HUES64 (cell line): ENCODE measurements around the gene ARNT2.

Source experiments
- H3K27ac ChIP-seq: 2 replicates; pipeline ENCODE4 v1.7.0; 2013; ENCODE audit warnings: low read depth, low read length, inconsistent platforms
- H3K27me3 ChIP-seq: 2 replicates; pipeline ENCODE4 v1.6.1; 2013; ENCODE audit warnings: mild to moderate bottlenecking, low read length; ENCODE audit not compliant: insufficient read depth
- H3K36me3 ChIP-seq: 2 replicates; pipeline ENCODE4 v1.6.1; 2013; ENCODE audit warnings: mild to moderate bottlenecking, low read length; ENCODE audit not compliant: insufficient read depth
- H3K4me1 ChIP-seq: 2 replicates; pipeline ENCODE4 v1.6.1; 2013; ENCODE audit warnings: mild to moderate bottlenecking, low read length, moderate library complexity; ENCODE audit not compliant: insufficient read depth
- H3K4me3 ChIP-seq: 2 replicates; pipeline ENCODE4 v1.5.1; 2013; ENCODE audit warnings: mild to moderate bottlenecking, low read length, moderate library complexity
- H3K9ac ChIP-seq: 2 replicates; pipeline ENCODE4 v1.6.1; 2013; ENCODE audit warnings: mild to moderate bottlenecking, low read depth, low read length
- H3K9me3 ChIP-seq: 2 replicates; pipeline ENCODE4 v1.6.1; 2013; ENCODE audit warnings: low read depth, low read length; ENCODE audit not compliant: insufficient read depth
- WGBS: fragments of 150-250, 120-280 bp; methylation state at CpG from one replicate; pipeline ENCODE4 v1.1.7; 2013; ENCODE audit warnings: missing lambda C conversion rate; 5-methylcytosine and 5-hydroxymethylcytosine counted together

The ARNT2 gene

GRCh38 chr15:80457896-80458295 is 53.7 kb downstream of the ARNT2 start:
- Histone ChIP-seq H3K27me3 (no peaks in the 10 kb centered on the region), H3K9ac (no peak overlapping the region), H3K4me3 (no peak overlapping the region), H3K27ac (no peak overlapping the region), H3K9me3 (no peaks in the 10 kb centered on the region), H3K4me1 (peaks cover 8% of the 10 kb centered on the region), H3K36me3 (no peaks in the 10 kb centered on the region)
- WGBS: 91% methylated on average over 3 of the region's 3 CpGs

GRCh38 chr15:80458580-80458979 is 54.4 kb downstream of the ARNT2 start:
- WGBS: 99% methylated on average over 2 of the region's 2 CpGs
- Histone ChIP-seq H3K9ac (no peak overlapping the region), H3K4me1 (peaks cover 8% of the 10 kb centered on the region), H3K27ac (no peak overlapping the region), H3K9me3 (no peaks in the 10 kb centered on the region), H3K27me3 (no peaks in the 10 kb centered on the region), H3K36me3 (no peaks in the 10 kb centered on the region), H3K4me3 (no peak overlapping the region)

- Histone ChIP-seq H3K4me3 (no peak overlapping the region), H3K27ac (no peak overlapping the region), H3K9me3 (no peaks in the 10 kb centered on the region), H3K36me3 (no peaks in the 10 kb centered on the region), H3K27me3 (no peaks in the 10 kb centered on the region), H3K4me1 (peaks cover 8% of the 10 kb centered on the region), H3K9ac (no peak overlapping the region)
- 81% methylated on average over 6 of the region's 6 CpGs for WGBS
These were observed 55.2 kb downstream of the ARNT2 start for GRCh38 chr15:80459380-80459779.

- no peaks in the 10 kb centered on the region for H3K27me3 ChIP-seq
- no peak overlapping the region for H3K27ac ChIP-seq
- H3K4me1 ChIP-seq: peaks cover 8% of the 10 kb centered on the region
- H3K9ac ChIP-seq: no peak overlapping the region
- H3K9me3 ChIP-seq: no peaks in the 10 kb centered on the region
- no peaks in the 10 kb centered on the region for H3K36me3 ChIP-seq
- no peak overlapping the region for H3K4me3 ChIP-seq
- 98% methylated on average over 3 of the region's 3 CpGs for WGBS
These were observed 55.6 kb downstream of the ARNT2 start for GRCh38 chr15:80459818-80460217.

- Histone ChIP-seq H3K27ac (no peak overlapping the region), H3K4me1 (peaks cover 5% of the 10 kb centered on the region)
- WGBS: 94% methylated on average over 14 of the region's 14 CpGs
These were observed 57.3 kb downstream of the ARNT2 start for GRCh38 chr15:80461356-80462095.

DNA sequence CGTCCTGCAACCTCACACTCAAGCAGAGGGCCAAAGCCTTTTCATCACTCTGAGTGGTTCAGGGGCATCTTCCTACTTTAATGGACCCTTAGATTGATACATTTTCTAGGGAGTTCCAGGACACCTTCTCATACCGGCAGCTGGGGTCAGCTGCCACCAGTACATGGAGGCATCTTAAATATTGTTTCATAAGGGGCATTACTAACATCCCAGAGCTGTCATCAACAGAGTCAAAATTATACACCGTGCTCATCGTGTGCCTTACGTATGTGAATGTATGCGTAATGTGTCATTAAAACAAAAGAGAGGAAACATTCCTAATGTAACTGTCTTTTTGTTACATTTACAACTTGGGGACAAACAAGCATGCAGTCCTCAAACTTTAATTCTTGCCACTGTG is 57.9 kb downstream of the ARNT2 start:
- Histone ChIP-seq H3K9me3 (no peaks in the 10 kb centered on the region), H3K4me3 (no peak overlapping the region), H3K27ac (no peak overlapping the region), H3K9ac (no peak overlapping the region), H3K27me3 (no peaks in the 10 kb centered on the region), H3K4me1 (peaks cover under 1% of the 10 kb centered on the region), H3K36me3 (no peaks in the 10 kb centered on the region)
- 87% methylated on average over 5 of the region's 6 CpGs for WGBS

More at GRCh38 chr15:80461356-80462095, 57.3 kb downstream of the ARNT2 start:
- Histone ChIP-seq H3K9me3 (no peaks in the 10 kb centered on the region), H3K36me3 (no peaks in the 10 kb centered on the region), H3K27me3 (no peaks in the 10 kb centered on the region), H3K4me3 (no peak overlapping the region), H3K9ac (no peak overlapping the region)

DNA sequence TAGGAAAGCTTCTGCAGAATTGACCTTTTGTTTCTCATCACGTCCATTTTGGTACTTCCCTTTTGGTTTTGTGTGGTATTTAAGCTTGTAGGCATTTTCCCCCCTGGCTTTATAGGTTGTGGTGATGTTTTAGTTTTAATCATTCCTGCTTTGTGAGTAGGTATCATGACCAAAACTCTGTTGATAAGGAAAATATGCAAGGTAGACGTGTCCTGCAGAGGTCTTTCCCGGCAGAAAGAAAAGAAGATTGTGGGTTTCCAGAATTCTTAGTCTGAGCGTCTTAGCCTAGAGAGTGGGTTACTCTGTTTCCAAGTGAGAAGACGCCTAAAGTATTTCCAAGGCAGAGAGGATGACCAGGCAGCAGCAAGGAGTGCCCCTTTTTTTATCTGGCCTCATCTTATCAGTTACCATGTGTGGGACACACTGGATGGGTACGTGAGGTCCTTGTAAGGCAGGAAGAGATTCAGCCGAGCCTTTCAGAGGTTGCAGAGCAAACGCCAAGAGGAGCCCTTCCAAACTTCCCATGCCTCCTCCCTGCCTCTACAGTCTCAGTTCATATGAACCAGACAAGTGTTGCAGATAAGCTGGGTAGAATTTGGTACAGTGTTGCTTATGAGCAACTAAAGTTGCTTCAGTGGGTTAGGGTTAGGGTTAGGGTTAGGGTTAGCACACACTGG is 58.8 kb downstream of the ARNT2 start:
- Histone ChIP-seq H3K27me3 (no peaks in the 10 kb centered on the region), H3K4me3 (no peak overlapping the region), H3K36me3 (no peaks in the 10 kb centered on the region), H3K27ac (no peak overlapping the region), H3K9ac (no peak overlapping the region), H3K9me3 (no peaks in the 10 kb centered on the region), H3K4me1 (0 out of 2 replicates have a peak, but pooled peaks cover 3% of the 10 kb centered on the region)
- 90% methylated on average over 8 of the region's 8 CpGs for WGBS

DNA sequence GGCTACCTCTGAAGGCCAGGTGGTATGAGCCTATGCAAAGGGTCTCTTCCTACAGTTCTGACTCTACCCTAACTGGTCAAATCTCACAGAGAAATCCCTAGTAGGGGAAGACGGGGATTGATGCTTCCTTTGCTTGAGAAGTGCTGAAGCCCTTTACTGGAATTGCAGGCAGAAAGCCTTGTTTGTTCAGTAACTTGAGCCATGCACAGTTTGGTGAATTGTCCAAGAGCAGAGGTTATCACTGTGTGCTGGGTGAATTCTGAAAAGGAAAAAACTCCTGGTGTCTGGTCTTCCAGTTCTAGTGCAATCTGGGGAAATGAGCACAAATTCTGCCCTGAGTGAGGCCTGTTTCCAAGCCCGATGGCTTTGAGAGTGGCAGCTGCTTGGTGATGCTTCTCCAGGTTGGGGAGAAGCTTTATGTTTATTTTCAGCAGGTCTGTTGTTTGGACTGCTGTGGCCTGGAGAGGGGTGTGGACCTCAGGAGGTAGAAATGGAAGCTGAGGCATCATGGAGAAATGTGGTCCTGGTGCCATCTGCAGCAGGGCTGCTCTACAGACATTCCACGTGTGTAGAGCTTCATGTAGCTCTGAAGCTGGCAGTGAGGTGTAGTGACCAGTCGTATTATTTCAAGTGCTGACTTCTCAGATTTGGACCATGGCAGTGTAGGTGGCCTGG is 60.9 kb downstream of the ARNT2 start:
- Histone ChIP-seq H3K4me1 (peaks cover 7% of the 10 kb centered on the region), H3K27me3 (no peaks in the 10 kb centered on the region), H3K27ac (no peak overlapping the region), H3K9ac (no peak overlapping the region), H3K4me3 (no peak overlapping the region), H3K36me3 (no peaks in the 10 kb centered on the region), H3K9me3 (no peaks in the 10 kb centered on the region)
- WGBS: 91% methylated on average over 4 of the region's 4 CpGs

DNA sequence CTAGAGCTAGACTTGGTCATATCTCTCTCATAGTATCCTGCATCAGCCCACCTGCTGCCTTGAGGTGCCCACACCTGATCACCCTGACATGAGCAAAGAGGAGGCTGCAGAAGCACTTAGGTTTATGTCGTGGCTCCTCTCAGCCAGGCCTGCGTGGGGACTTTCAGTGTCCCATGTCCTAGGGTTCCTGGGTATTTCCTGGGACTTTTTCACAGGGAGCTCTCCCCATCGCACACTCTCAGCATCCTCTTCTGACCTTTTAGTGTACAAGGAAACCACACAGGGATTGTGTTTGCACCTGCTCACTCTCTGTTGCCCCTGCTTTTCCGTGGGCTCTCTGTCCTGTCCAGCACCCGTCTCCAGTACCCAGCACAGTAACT is 61.4 kb downstream of the ARNT2 start:
- Histone ChIP-seq H3K9me3 (no peaks in the 10 kb centered on the region), H3K4me1 (peaks cover 7% of the 10 kb centered on the region), H3K36me3 (no peaks in the 10 kb centered on the region), H3K4me3 (no peak overlapping the region), H3K27me3 (no peaks in the 10 kb centered on the region), H3K9ac (no peak overlapping the region), H3K27ac (no peak overlapping the region)
- 95% methylated on average over 5 of the region's 5 CpGs for WGBS

- peaks cover 10% of the 10 kb centered on the region for H3K4me1 ChIP-seq
- no peak overlapping the region for H3K4me3 ChIP-seq
- no peak overlapping the region for H3K27ac ChIP-seq
- 93% methylated on average over 2 of the region's 2 CpGs for WGBS
- no peak overlapping the region for H3K9ac ChIP-seq
- no peaks in the 10 kb centered on the region for H3K27me3 ChIP-seq
- H3K9me3 ChIP-seq: no peaks in the 10 kb centered on the region
- no peaks in the 10 kb centered on the region; the same call in 1 of the 2 replicates for H3K36me3 ChIP-seq
These were observed 62.4 kb downstream of the ARNT2 start for GRCh38 chr15:80466543-80466942.

- no peaks in the 10 kb centered on the region for H3K9me3 ChIP-seq
- no peak overlapping the region for H3K9ac ChIP-seq
- no peaks in the 10 kb centered on the region for H3K27me3 ChIP-seq
- WGBS: 87% methylated on average over 16 of the region's 16 CpGs
- H3K36me3 ChIP-seq: no peaks in the 10 kb centered on the region; the same call in 1 of the 2 replicates
- H3K27ac ChIP-seq: no peak overlapping the region
- no peak overlapping the region for H3K4me3 ChIP-seq
- H3K4me1 ChIP-seq: peaks cover 17% of the 10 kb centered on the region
These were observed 63.1 kb downstream of the ARNT2 start for GRCh38 chr15:80467311-80467714.
